Endothelial cell of hepatic sinusoid (primary cell): Measurements from ENCODE around the gene SPDYC.
"Not testable (repeated sequence)": the region's sequence is repeated elsewhere in the genome, so short reads cannot be mapped to it uniquely, and the experiment has no call there.

Source experiments
- in situ Hi-C: cut with HindIII; loops from 2 replicates; pipeline ENCODE4 v1.10.0; 2017; ENCODE audit warnings: low sequenced_read_pairs

Gene SPDYC

GRCh38 chr11:65134240-65134951, 35.6 kb upstream of the SPDYC start, which contains the start of gene SYVN1:
Gene SYVN1 (minus strand): TSS chr11:65134519. CDS start chr11:65133601, 918 bp downstream.
- in situ Hi-C loops: no loop called here

- in situ Hi-C loops: loop anchor here (5.0 kb wide), 1 partner anchor 57 kb away; no protein-coding TSS in a partner anchor
Measured at GRCh38 chr11:65134952-65135632, 34.9 kb upstream of the SPDYC start.

- in situ Hi-C loops: loop anchor here (5.0 kb wide), 1 partner anchor 57 kb away; no protein-coding TSS in a partner anchor
Measured at GRCh38 chr11:65135633-65136145, 34.3 kb upstream of the SPDYC start.

GRCh38 chr11:65136515-65137096, 33.4 kb upstream of the SPDYC start:
- in situ Hi-C loops: loop anchor here (5.0 kb wide), 1 partner anchor 56 kb away; no protein-coding TSS in a partner anchor

GRCh38 chr11:65141896-65142494, 28.0 kb upstream of the SPDYC start:
- in situ Hi-C loops: no loop called here

- in situ Hi-C loops: no loop called here
Measured at GRCh38 chr11:65147352-65148075, 22.5 kb upstream of the SPDYC start.

GRCh38 chr11:65148657-65149056, 21.4 kb upstream of the SPDYC start:
- in situ Hi-C loops: no loop called here

- in situ Hi-C loops: not testable (repeated sequence)
Measured at GRCh38 chr11:65150131-65150508, 19.9 kb upstream of the SPDYC start.

GRCh38 chr11:65150509-65151299, 19.3 kb upstream of the SPDYC start:
- in situ Hi-C loops: no loop called here

GRCh38 chr11:65151331-65151899, 18.6 kb upstream of the SPDYC start:
- in situ Hi-C loops: no loop called here

GRCh38 chr11:65152122-65152521, 17.9 kb upstream of the SPDYC start:
- in situ Hi-C loops: no loop called here

- in situ Hi-C loops: no loop called here
Measured at GRCh38 chr11:65156256-65156655, 13.8 kb upstream of the SPDYC start.

- in situ Hi-C loops: no loop called here
Measured at GRCh38 chr11:65156926-65157325, 13.1 kb upstream of the SPDYC start.

- in situ Hi-C loops: no loop called here
Measured at GRCh38 chr11:65157336-65157735, 12.7 kb upstream of the SPDYC start.

- in situ Hi-C loops: no loop called here
Measured at GRCh38 chr11:65159012-65159411, 11.0 kb upstream of the SPDYC start.

GRCh38 chr11:65160643-65161042, 9.4 kb upstream of the SPDYC start:
- in situ Hi-C loops: no loop called here

GRCh38 chr11:65163684-65164083, 6.3 kb upstream of the SPDYC start:
- in situ Hi-C loops: no loop called here

GRCh38 chr11:65165410-65166317, 4.4 kb upstream of the SPDYC start:
- in situ Hi-C loops: no loop called here
